Superior temporal gyrus (tissue), 1 donor: ENCODE results near the gene HIP1R.

Experiments used
- DNase-seq: peaks from one replicate; pipeline ENCODE4 v3.0.0-alpha.2; 2016; ENCODE audit errors: extremely low spot score

The HIP1R gene

GRCh38 chr12:122847516-122847836, 12.2 kb downstream of the HIP1R start:
- DNase-seq: no peak

- DNase-seq: peak; percentile 76
Observed at GRCh38 chr12:122847921-122848421, 12.7 kb downstream of the HIP1R start.

- DNase-seq: peak; percentile 32
Observed at GRCh38 chr12:122848471-122849351, 13.5 kb downstream of the HIP1R start.

GRCh38 chr12:122849352-122850047, 14.2 kb downstream of the HIP1R start:
- peak; percentile 65 for DNase-seq

- DNase-seq: no peak
Observed at GRCh38 chr12:122850048-122850445, 14.8 kb downstream of the HIP1R start.

- no peak for DNase-seq
Observed at GRCh38 chr12:122850695-122851350, 15.6 kb downstream of the HIP1R start.

GRCh38 chr12:122851820-122852219, 16.6 kb downstream of the HIP1R start:
- peak; percentile 65 for DNase-seq

- peak; percentile 88 for DNase-seq
Observed at GRCh38 chr12:122852336-122853275, 17.3 kb downstream of the HIP1R start.

GRCh38 chr12:122853582-122854245, 18.5 kb downstream of the HIP1R start:
- no peak for DNase-seq

- no peak for DNase-seq
Observed at GRCh38 chr12:122854554-122854953, 19.3 kb downstream of the HIP1R start.

- no peak for DNase-seq
Observed at GRCh38 chr12:122855071-122855829, 20.0 kb downstream of the HIP1R start.

- no peak for DNase-seq
Observed at GRCh38 chr12:122855928-122856831, 20.9 kb downstream of the HIP1R start.

GRCh38 chr12:122856999-122857671, 21.9 kb downstream of the HIP1R start:
- no peak for DNase-seq

- DNase-seq: no peak
Observed at GRCh38 chr12:122858171-122858570, 22.9 kb downstream of the HIP1R start.

GRCh38 chr12:122858591-122859302, 23.5 kb downstream of the HIP1R start:
- no peak for DNase-seq

GRCh38 chr12:122859303-122860039, 24.2 kb downstream of the HIP1R start:
- no peak for DNase-seq
